ENCODE results near the gene KRTAP4-11. TPM values are rescaled to one million over a fixed set of nuclear protein-coding genes. Genes with fewer than 3 reads are reported as not detected.
A peak's percentile ranks its signal among the peaks of the same experiment; 100 is the strongest.
"Not testable (repeated sequence)": the region's sequence is repeated elsewhere in the genome, so short reads cannot be mapped to it uniquely, and the experiment has no call there.

KRTAP4-11 gene
- total RNA-seq, 1 donor, result not detected

- no peak overlapping the region for H3K4me3 ChIP-seq (ENCODE audit: low read depth, low read length)
- DNase-seq (ENCODE audit: low read depth), result no peak
- TF ChIP-seq CTCF (IDR thresholded peaks at IDR 0.05; ENCODE audit: insufficient read depth, low read length), result no peak
Measured at GRCh38 chr17:41121742-41122141, 3.6 kb upstream of the KRTAP4-11 start.

- DNase-seq (ENCODE audit: low read depth), result not testable (repeated sequence)
Measured at GRCh38 chr17:41119696-41120690, 1.8 kb upstream of the KRTAP4-11 start.

GRCh38 chr17:41118721-41119120 lies 548 bp upstream of the KRTAP4-11 start:
- DNase-seq (ENCODE audit: low read depth), result no peak
- H3K4me3 ChIP-seq (ENCODE audit: low read depth, low read length), result no peak overlapping the region
- TF ChIP-seq CTCF (IDR thresholded peaks at IDR 0.05; ENCODE audit: insufficient read depth, low read length), result no peak

More at GRCh38 chr17:41119696-41120690, 1.8 kb upstream of the KRTAP4-11 start:
- H3K4me3 ChIP-seq (ENCODE audit: low read depth, low read length), result not testable (repeated sequence)

- no peak overlapping the region for H3K4me3 ChIP-seq (ENCODE audit: low read depth, low read length)
- DNase-seq (ENCODE audit: low read depth), result no peak
- no peak for TF ChIP-seq CTCF (IDR thresholded peaks at IDR 0.05; ENCODE audit: insufficient read depth, low read length)
Measured at GRCh38 chr17:41116297-41116696, 1.9 kb downstream of the KRTAP4-11 start.

- no peak overlapping the region for H3K4me3 ChIP-seq (ENCODE audit: low read depth, low read length)
- no peak for TF ChIP-seq CTCF (IDR thresholded peaks at IDR 0.05; ENCODE audit: insufficient read depth, low read length)
- no peak for DNase-seq (ENCODE audit: low read depth)
Measured at GRCh38 chr17:41111151-41111885, 6.9 kb downstream of the KRTAP4-11 start.

- not testable (repeated sequence) for H3K4me3 ChIP-seq (ENCODE audit: low read depth, low read length); DNase-seq (ENCODE audit: low read depth)
Measured at GRCh38 chr17:41108728-41109386, 9.3 kb downstream of the KRTAP4-11 start.

GRCh38 chr17:41107941-41108450 lies 10.2 kb downstream of the KRTAP4-11 start:
- TF ChIP-seq CTCF (IDR thresholded peaks at IDR 0.05; ENCODE audit: insufficient read depth, low read length), result no peak
- DNase-seq (ENCODE audit: low read depth), result peak; percentile 11
- no peak overlapping the region for H3K4me3 ChIP-seq (ENCODE audit: low read depth, low read length)

GRCh38 chr17:41105347-41105746 lies 12.8 kb downstream of the KRTAP4-11 start, which contains the start of gene KRTAP4-9:
Gene KRTAP4-9 (plus strand): TSS chr17:41105389. CDS start chr17:41105389, 0 bp downstream.
- not testable (repeated sequence) for H3K4me3 ChIP-seq (ENCODE audit: low read depth, low read length); DNase-seq (ENCODE audit: low read depth)

GRCh38 chr17:41104386-41105038 lies 13.7 kb downstream of the KRTAP4-11 start:
- not testable (repeated sequence) for H3K4me3 ChIP-seq (ENCODE audit: low read depth, low read length); DNase-seq (ENCODE audit: low read depth)

Data from fibroblast of the aortic adventitia (primary cell).